Epithelial cell of proximal tubule (primary cell): ENCODE measurements around the gene RGS7. TPM values are rescaled to one million over a fixed set of nuclear protein-coding genes. Genes with fewer than 3 reads are reported as not detected.
A peak's percentile ranks its signal among the peaks of the same experiment; 100 is the strongest.

Experiments
- DNase-seq: peaks from one replicate; pipeline ENCODE4 v3.0.0-alpha.2; 2011; ENCODE audit warnings: low read depth
- H3K4me3 ChIP-seq: 2 replicates; pipeline ENCODE4 v1.5.1; 2011; ENCODE audit warnings: low read depth, mild to moderate bottlenecking, low read length
- CTCF ChIP-seq: conservative IDR thresholded peaks from 2 replicates; pipeline ENCODE4 v1.5.1; 2012; ENCODE audit warnings: low read depth, mild to moderate bottlenecking, low read length
- total RNA-seq: library from RNA; depleted of rRNA; stranded (reverse); fragments of >200 nt; gene quantifications from 2 replicates; pipeline ENCODE4 v1.2.3, GENCODE V29; 2015

RGS7 gene
- total RNA-seq, 1 donor from 2014 or later = 0.06 TPM

- TF ChIP-seq CTCF = no peak
- DNase-seq = no peak
- H3K4me3 ChIP-seq = no peak overlapping the region
Measured at GRCh38 chr1:240970253-240970652, 386.8 kb downstream of the RGS7 start.

GRCh38 chr1:240968864-240969263 lies 388.1 kb downstream of the RGS7 start:
- TF ChIP-seq CTCF = no peak
- no peak overlapping the region for H3K4me3 ChIP-seq
- DNase-seq = no peak

- peak; percentile 40 for TF ChIP-seq CTCF
- DNase-seq = no peak
- H3K4me3 ChIP-seq = no peak overlapping the region
Measured at GRCh38 chr1:240967070-240967724, 389.8 kb downstream of the RGS7 start.

GRCh38 chr1:240965581-240966091 lies 391.4 kb downstream of the RGS7 start:
- no peak for DNase-seq
- H3K4me3 ChIP-seq = no peak overlapping the region
- TF ChIP-seq CTCF = no peak

GRCh38 chr1:240962086-240962485 lies 394.9 kb downstream of the RGS7 start:
- H3K4me3 ChIP-seq = no peak overlapping the region
- no peak for DNase-seq
- no peak for TF ChIP-seq CTCF

- no peak overlapping the region for H3K4me3 ChIP-seq
- no peak for TF ChIP-seq CTCF
- DNase-seq = no peak
Measured at GRCh38 chr1:240956424-240956823, 400.6 kb downstream of the RGS7 start.

- no peak for DNase-seq
- TF ChIP-seq CTCF = no peak
- no peak overlapping the region for H3K4me3 ChIP-seq
Measured at GRCh38 chr1:240956020-240956419, 401.0 kb downstream of the RGS7 start.
